Endodermal cell (in vitro differentiated cells): Measurements from ENCODE around the gene KRTAP13-4. TPM values are rescaled to one million over a fixed set of nuclear protein-coding genes. Genes with fewer than 3 reads are reported as not detected.

ENCODE experiments used
- DNase-seq: peaks from one replicate; pipeline ENCODE4 v3.0.0-alpha.2; 2017
- H3K27ac ChIP-seq: 2 replicates; pipeline ENCODE4 v1.5.1; 2013; ENCODE audit warnings: mild to moderate bottlenecking, low read depth, low read length, moderate library complexity
- H3K27me3 ChIP-seq: 2 replicates; pipeline ENCODE4 v1.6.1; 2013; ENCODE audit warnings: mild to moderate bottlenecking, low read length, moderate library complexity; ENCODE audit not compliant: insufficient read depth, control insufficient read depth, poor library complexity, severe bottlenecking
- H3K36me3 ChIP-seq: 2 replicates; pipeline ENCODE4 v1.7.0; 2013; ENCODE audit warnings: mild to moderate bottlenecking, low read length, moderate library complexity; ENCODE audit not compliant: control insufficient read depth, insufficient read depth
- H3K4me1 ChIP-seq: one replicate; pipeline ENCODE4 v1.7.0; 2013; ENCODE audit warnings: low read length; ENCODE audit not compliant: control insufficient read depth, insufficient read depth
- H3K4me3 ChIP-seq: 2 replicates; pipeline ENCODE4 v1.5.1; 2013; ENCODE audit warnings: mild to moderate bottlenecking, low read length, moderate library complexity
- H3K9ac ChIP-seq: 2 replicates; pipeline ENCODE4 v1.6.1; 2013; ENCODE audit warnings: mild to moderate bottlenecking, low read length, moderate library complexity; ENCODE audit not compliant: poor library complexity, severe bottlenecking; ENCODE audit errors: extremely low read depth
- H3K9me3 ChIP-seq: 2 replicates; pipeline ENCODE4 v1.6.1; 2013; ENCODE audit warnings: mild to moderate bottlenecking, low read length, moderate library complexity; ENCODE audit not compliant: control insufficient read depth
- H3K27ac Mint-ChIP-seq: 2 replicates; pipeline ENCODE4 v1.8.0; 2020; ENCODE audit warnings: mixed read lengths
- H3K27me3 Mint-ChIP-seq: 2 replicates; pipeline ENCODE4 v1.8.0; 2021; ENCODE audit warnings: mild to moderate bottlenecking, mixed read lengths; ENCODE audit not compliant: insufficient read depth
- H3K36me3 Mint-ChIP-seq: 2 replicates; pipeline ENCODE4 v1.8.0; 2020; ENCODE audit warnings: low read depth, mixed read lengths
- H3K4me1 Mint-ChIP-seq: 2 replicates; pipeline ENCODE4 v1.8.0; 2020; ENCODE audit warnings: mixed read lengths
- H3K4me3 Mint-ChIP-seq: 2 replicates; pipeline ENCODE4 v1.8.0; 2020; ENCODE audit warnings: mild to moderate bottlenecking, moderate library complexity, mixed read lengths
- H3K9me3 Mint-ChIP-seq: 2 replicates; pipeline ENCODE4 v1.8.0; 2020; ENCODE audit warnings: mild to moderate bottlenecking, mixed read lengths
- CTCF ChIP-seq: fragments of 200-600 bp; sonication (generic); conservative IDR thresholded peaks from 2 replicates; pipeline ENCODE4 v1.5.0; 2021; ENCODE audit warnings: antibody characterized with exemption, mild to moderate bottlenecking
- WGBS, 2 experiments: methylation state at CpG; one replicate each; pipeline versions ENCODE4 v1.1.5 to v1.1.7; 2013; ENCODE audit warnings: missing lambda C conversion rate in 2 of 2, mixed read lengths in 1 of 2; ENCODE audit not compliant: insufficient coverage in 1 of 2, insufficient read length in 1 of 2; 5-methylcytosine and 5-hydroxymethylcytosine counted together
- total RNA-seq, 2 donors: library from RNA; stranded (reverse); fragmentation: NEBNext Ultra II Directional in 1 of 2; extraction: Animal tissue kit (Norgen Biotek cat#: 25700) in 1 of 2; gene quantifications; 2 replicates in 1 of 2; 3 replicates in 1 of 2; pipeline ENCODE4 v1.2.1, GENCODE V29; 2021

Gene KRTAP13-4
- total RNA-seq, 2 donors from 2014 or later, result not detected

DNA sequence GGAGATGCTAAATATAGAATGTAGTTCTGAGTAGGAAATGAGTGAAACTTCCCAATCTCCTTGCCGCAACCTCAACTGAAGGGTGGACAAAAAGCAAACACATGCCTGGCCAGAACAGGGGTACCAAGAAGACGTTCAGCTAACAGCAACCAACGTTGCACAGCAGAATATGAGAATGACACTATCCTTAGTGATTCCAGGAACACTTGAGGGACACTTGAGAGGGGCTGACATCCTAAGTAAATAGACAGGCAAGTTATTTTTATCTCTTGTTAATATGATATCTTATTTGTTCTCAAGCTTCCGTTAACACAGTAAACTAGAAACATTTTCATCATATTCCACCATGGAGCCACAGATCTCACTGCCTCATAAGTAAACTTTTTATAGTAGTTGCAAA, 49.2 kb downstream of the KRTAP13-4 start:
- DNase-seq, result no peak
- 90 to 94% methylated on average over 3 to 4 of the region's 4 CpGs for WGBS, 2 experiments
- Histone ChIP-seq H3K4me1 (no peaks in the 10 kb centered on the region), H3K27me3 (no peaks in the 10 kb centered on the region), H3K9me3 (no peaks in the 10 kb centered on the region), H3K36me3 (no peaks in the 10 kb centered on the region), H3K4me3 (no peak overlapping the region), H3K27ac (no peak overlapping the region), H3K9ac (no peak overlapping the region)
- TF ChIP-seq CTCF, result no peak
- Mint-ChIP-seq H3K36me3 (no peaks in the 10 kb centered on the region), H3K27me3 (no peaks in the 10 kb centered on the region), H3K27ac (no peak overlapping the region), H3K4me3 (no peak overlapping the region), H3K9me3 (no peaks in the 10 kb centered on the region), H3K4me1 (no peaks in the 10 kb centered on the region)

GRCh38 chr21:30480145-30480544, 50.1 kb downstream of the KRTAP13-4 start, which contains the start of gene KRTAP19-1:
Gene KRTAP19-1, minus strand, starts transcription at chr21:30480367. Its CDS starts 50 bp downstream, at chr21:30480317.
- WGBS, 2 experiments, result 87 to 90% methylated on average over 3 to 7 of the region's 7 CpGs
- no peak for TF ChIP-seq CTCF
- Histone ChIP-seq H3K27ac (no peak within 1 kb of the TSS), H3K9me3 (no peaks in the 10 kb centered on the region), H3K27me3 (no peaks in the 10 kb centered on the region), H3K4me1 (no peaks in the 10 kb centered on the region), H3K4me3 (no peak within 1 kb of the TSS), H3K9ac (no peak within 1 kb of the TSS), H3K36me3 (no peaks in the 10 kb centered on the region)
- no peaks in the 10 kb centered on the region for H3K36me3 Mint-ChIP-seq
- H3K4me1 Mint-ChIP-seq, result no peaks in the 10 kb centered on the region
- DNase-seq, result no peak
- H3K27ac Mint-ChIP-seq, result no peak within 1 kb of the TSS
- H3K4me3 Mint-ChIP-seq, result no peak within 1 kb of the TSS
- H3K27me3 Mint-ChIP-seq, result no peaks in the 10 kb centered on the region
- H3K9me3 Mint-ChIP-seq, result peaks cover 3% of the 10 kb centered on the region

Other genes with a start within 250 kb of the KRTAP13-4 start
- not detected for gene CLDN8, start 214.1 kb upstream of the KRTAP13-4 start, total RNA-seq
- gene KRTAP24-1, start 147.3 kb upstream of the KRTAP13-4 start, total RNA-seq, result not detected
- not detected for gene KRTAP25-1, start 140.7 kb upstream of the KRTAP13-4 start, total RNA-seq
- not detected for gene KRTAP26-1, start 109.9 kb upstream of the KRTAP13-4 start, total RNA-seq
- gene KRTAP27-1, start 92.5 kb upstream of the KRTAP13-4 start, total RNA-seq, result not detected
- gene KRTAP23-1, start 81.6 kb upstream of the KRTAP13-4 start, total RNA-seq, result not detected
- not detected for gene KRTAP13-2, start 57.9 kb upstream of the KRTAP13-4 start, total RNA-seq
- not detected for gene KRTAP13-1, start 34.2 kb upstream of the KRTAP13-4 start, total RNA-seq
- not detected for gene KRTAP13-3, start 4.3 kb upstream of the KRTAP13-4 start, total RNA-seq
- not detected for gene KRTAP15-1, start 10.1 kb downstream of the KRTAP13-4 start, total RNA-seq
- not detected for gene KRTAP19-1, start 50.1 kb downstream of the KRTAP13-4 start, total RNA-seq
- gene KRTAP19-2, start 57.2 kb downstream of the KRTAP13-4 start, total RNA-seq, result not detected
- gene KRTAP19-3, start 61.8 kb downstream of the KRTAP13-4 start, total RNA-seq, result not detected
- gene KRTAP19-4, start 66.9 kb downstream of the KRTAP13-4 start, total RNA-seq, result not detected
- gene KRTAP19-5, start 71.9 kb downstream of the KRTAP13-4 start, total RNA-seq, result not detected
- gene KRTAP19-6, start 111.6 kb downstream of the KRTAP13-4 start, total RNA-seq, result not detected
- gene KRTAP19-7, start 131.1 kb downstream of the KRTAP13-4 start, total RNA-seq, result not detected
- not detected for gene KRTAP22-2, start 160.2 kb downstream of the KRTAP13-4 start, total RNA-seq
- not detected for gene KRTAP6-3, start 162.2 kb downstream of the KRTAP13-4 start, total RNA-seq
- not detected for gene KRTAP6-2, start 168.7 kb downstream of the KRTAP13-4 start, total RNA-seq
- not detected for gene KRTAP22-1, start 170.9 kb downstream of the KRTAP13-4 start, total RNA-seq
- gene KRTAP6-1, start 183.7 kb downstream of the KRTAP13-4 start, total RNA-seq, result not detected
- gene KRTAP20-1, start 186.2 kb downstream of the KRTAP13-4 start, total RNA-seq, result not detected
- not detected for gene KRTAP20-4, start 190.4 kb downstream of the KRTAP13-4 start, total RNA-seq
- not detected for gene KRTAP20-2, start 205.0 kb downstream of the KRTAP13-4 start, total RNA-seq
- not detected for gene KRTAP20-3, start 212.6 kb downstream of the KRTAP13-4 start, total RNA-seq